Measurements from ENCODE around the gene SPACA6.

Gene SPACA6

GRCh38 chr19:51690454-51691073 lies 2.6 kb upstream of the SPACA6 start:
- DNase-seq (ENCODE audit: insufficient read length) (no peak), FAIRE-seq (no peak)
- TF ChIP-seq POLR2A (IDR thresholded peaks at IDR 0.05; ENCODE audit: low read depth, low read length) (no peak), TAF1 (IDR thresholded peaks at IDR 0.05; ENCODE audit: borderline replicate concordance, low read depth, low read length) (no peak), POLR2AphosphoS5 (IDR thresholded peaks at IDR 0.05; ENCODE audit: low read depth, low read length) (no peak)

DNA sequence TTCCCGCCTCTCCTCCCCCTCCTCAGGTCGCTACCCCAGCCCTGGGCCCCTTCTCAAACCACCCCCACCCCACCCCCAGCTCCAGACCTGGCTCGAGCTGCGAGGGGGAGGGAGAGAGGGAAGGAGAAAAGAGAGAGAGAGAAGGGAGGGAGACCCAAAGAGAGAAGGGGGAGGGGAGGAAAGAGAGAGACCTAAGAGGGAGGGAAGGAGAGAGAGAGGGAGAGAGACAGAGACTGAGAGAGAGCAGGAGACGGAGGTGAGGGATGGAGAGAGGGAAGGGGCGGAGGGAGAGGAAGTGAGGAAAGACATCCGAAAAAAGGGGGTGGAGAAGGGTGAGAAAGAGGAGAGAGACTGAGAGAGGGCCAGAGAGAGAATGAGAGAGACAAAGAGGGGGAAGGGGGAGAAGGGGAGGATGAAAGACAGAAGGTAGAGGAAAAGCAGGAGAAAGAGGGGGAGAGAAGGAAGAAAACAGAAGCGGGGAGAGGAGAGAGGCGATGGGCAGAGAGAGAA lies 2.0 kb upstream of the SPACA6 start:
- FAIRE-seq (no peak), DNase-seq (ENCODE audit: insufficient read length) (no peak)
- no peak for TF ChIP-seq TAF1 (IDR thresholded peaks at IDR 0.05; ENCODE audit: borderline replicate concordance, low read depth, low read length)

GRCh38 chr19:51691584-51692428 lies 1.3 kb upstream of the SPACA6 start:
- no peak for FAIRE-seq
- DNase-seq (ENCODE audit: insufficient read length): no peak

DNA sequence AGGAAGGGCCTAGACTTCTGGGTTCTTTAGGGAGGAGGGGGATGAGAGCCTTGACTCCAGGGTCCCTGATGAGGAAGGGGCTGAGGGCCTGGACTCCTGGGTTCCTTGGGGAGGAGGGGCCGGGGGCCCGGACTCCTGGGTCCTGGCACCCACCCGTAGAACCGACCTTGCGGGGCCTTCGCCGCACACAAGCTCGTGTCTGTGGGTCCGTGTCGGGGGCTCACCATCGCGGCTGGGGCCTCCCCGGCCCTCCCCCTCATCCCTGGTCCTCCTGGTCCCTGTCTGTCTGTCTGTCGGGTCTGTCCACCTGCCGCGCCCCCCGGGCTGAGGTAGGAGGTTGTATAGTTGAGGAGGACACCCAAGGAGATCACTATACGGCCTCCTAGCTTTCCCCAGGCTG lies 662 bp upstream of the SPACA6 start:
- FAIRE-seq (no peak), DNase-seq (ENCODE audit: insufficient read length) (no peak)
- TF ChIP-seq POLR2AphosphoS5 (IDR thresholded peaks at IDR 0.05; ENCODE audit: low read depth, low read length) (no peak), POLR2A (IDR thresholded peaks at IDR 0.05; ENCODE audit: low read depth, low read length) (no peak), TAF1 (IDR thresholded peaks at IDR 0.05; ENCODE audit: borderline replicate concordance, low read depth, low read length) (no peak)

More at GRCh38 chr19:51691584-51692428, 1.3 kb upstream of the SPACA6 start:
- no peak for TF ChIP-seq POLR2AphosphoS5 (IDR thresholded peaks at IDR 0.05; ENCODE audit: low read depth, low read length)
- TF ChIP-seq TAF1 (IDR thresholded peaks at IDR 0.05; ENCODE audit: borderline replicate concordance, low read depth, low read length): no peak
- TF ChIP-seq POLR2A (IDR thresholded peaks at IDR 0.05; ENCODE audit: low read depth, low read length): no peak

DNA sequence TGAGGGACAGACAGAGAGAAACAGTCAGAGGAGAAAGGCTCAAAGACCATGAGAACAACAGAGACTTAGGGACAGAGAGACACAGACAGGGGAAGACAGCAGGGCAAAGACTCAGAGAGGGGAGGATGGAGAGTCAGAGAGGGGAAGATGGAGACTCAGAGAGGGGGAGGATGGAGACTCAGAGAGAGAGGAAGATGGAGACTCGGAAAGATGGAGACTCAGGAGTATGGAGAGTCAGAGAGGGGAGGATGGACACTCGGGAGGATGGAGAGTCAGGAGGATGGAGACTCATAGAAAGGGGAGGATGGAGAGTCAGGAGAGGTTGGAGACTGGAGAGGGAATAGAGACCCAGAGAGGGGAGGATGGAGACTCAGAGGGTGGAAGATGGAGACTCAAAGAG lies 689 bp downstream of the SPACA6 start:
- no peak for TF ChIP-seq POLR2AphosphoS5 (IDR thresholded peaks at IDR 0.05; ENCODE audit: low read depth, low read length)
- no peak for TF ChIP-seq TAF1 (IDR thresholded peaks at IDR 0.05; ENCODE audit: borderline replicate concordance, low read depth, low read length)
- TF ChIP-seq POLR2A (IDR thresholded peaks at IDR 0.05; ENCODE audit: low read depth, low read length): no peak
- FAIRE-seq (no peak), DNase-seq (ENCODE audit: insufficient read length) (no peak)

DNA sequence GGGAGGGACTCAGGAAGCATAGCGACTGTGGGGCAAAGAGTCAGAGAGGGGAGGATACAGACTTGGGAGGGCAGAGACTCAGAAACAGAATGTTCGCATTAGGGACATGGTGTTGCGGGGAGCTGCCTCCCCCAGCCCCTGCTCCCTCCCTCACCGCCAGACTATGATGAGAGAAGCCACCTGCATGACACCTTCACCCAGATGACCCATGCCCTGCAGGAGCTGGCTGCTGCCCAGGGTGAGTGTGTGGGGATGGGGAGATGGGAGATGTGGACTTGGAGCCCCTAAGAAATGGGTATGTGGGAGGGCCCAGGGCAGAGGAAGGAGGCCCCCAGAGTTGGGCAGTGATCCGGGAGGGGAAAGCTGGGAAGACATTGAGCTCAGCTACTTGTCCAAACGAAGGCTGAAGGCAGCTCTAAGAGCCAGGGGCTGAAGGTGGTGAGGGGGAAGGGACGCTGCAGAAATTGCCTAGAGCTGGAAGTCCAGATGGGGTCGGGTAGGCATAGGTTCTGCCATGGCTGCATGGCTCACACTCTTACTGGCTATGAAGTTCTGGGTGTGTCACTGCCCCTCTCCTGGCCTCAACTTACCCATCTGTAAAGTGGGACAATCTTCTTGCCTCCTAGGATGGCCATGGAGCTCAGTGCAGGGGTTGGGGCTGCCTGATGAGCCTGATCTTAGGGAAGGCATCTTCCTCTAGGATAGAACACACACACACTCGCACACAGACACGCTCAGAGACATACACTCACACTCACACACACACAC lies 1.4 kb downstream of the SPACA6 start:
- TF ChIP-seq POLR2AphosphoS5 (IDR thresholded peaks at IDR 0.05; ENCODE audit: low read depth, low read length) (no peak), POLR2A (IDR thresholded peaks at IDR 0.05; ENCODE audit: low read depth, low read length) (no peak), TAF1 (IDR thresholded peaks at IDR 0.05; ENCODE audit: borderline replicate concordance, low read depth, low read length) (no peak)
- DNase-seq (ENCODE audit: insufficient read length) (no peak), FAIRE-seq (no peak)

DNA sequence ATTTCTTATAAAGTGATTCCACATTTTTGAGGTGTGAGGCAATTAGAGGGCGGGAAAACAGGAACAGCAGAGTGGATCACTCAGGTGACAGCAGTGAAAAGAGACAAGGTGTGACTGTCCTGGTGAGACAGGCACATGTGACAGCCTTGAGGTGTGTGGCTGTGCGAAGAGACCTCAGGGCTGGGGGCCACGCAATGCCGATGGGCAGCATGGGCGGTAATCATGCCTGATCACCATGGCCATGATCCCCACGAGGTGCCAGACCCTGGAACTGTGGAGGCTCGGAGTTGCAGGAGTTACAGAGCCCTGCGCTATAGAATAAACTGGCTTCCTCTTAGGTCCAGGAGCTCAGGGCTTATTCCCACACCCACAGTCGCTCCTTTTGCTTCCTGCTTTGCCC lies 2.0 kb downstream of the SPACA6 start:
- no peak for FAIRE-seq
- DNase-seq (ENCODE audit: insufficient read length): no peak
- TF ChIP-seq POLR2AphosphoS5 (IDR thresholded peaks at IDR 0.05; ENCODE audit: low read depth, low read length) (no peak), TAF1 (IDR thresholded peaks at IDR 0.05; ENCODE audit: borderline replicate concordance, low read depth, low read length) (no peak), POLR2A (IDR thresholded peaks at IDR 0.05; ENCODE audit: low read depth, low read length) (no peak)

DNA sequence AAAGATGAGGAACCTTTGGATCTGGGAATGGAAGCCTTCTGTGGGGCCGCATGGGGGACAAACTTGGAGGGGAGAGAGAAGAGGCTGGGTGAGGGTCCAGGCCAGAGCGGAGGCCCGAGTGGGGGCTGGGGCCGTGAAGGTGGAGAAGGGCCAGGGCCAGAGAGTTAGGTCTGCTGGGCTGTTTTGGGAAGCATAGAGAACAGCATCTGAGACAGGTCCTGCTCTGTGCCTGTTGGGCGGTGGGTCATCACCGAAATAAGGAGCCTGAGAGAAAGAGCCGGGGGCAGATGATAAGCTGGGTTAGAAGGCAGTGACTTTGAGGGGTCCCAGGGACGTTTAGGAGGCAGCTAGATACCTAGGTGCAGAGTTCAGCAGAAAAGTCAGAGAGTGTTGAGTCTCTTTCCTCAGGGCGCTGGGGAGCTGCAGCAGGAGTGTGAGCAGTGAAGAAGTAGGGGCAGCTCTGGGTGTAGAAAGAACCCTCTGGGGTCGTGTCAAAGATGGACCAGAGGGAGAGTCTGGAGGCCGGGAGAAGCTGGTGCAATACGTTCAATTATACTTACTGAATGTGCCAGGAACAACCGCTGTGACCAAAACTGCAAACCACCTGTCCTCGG lies 2.7 kb downstream of the SPACA6 start:
- FAIRE-seq (no peak), DNase-seq (ENCODE audit: insufficient read length) (no peak)

GRCh38 chr19:51696606-51697005 lies 3.5 kb downstream of the SPACA6 start:
- FAIRE-seq (no peak), DNase-seq (ENCODE audit: insufficient read length) (no peak)
- no peak for TF ChIP-seq TAF1 (IDR thresholded peaks at IDR 0.05; ENCODE audit: borderline replicate concordance, low read depth, low read length)
- no peak for TF ChIP-seq POLR2A (IDR thresholded peaks at IDR 0.05; ENCODE audit: low read depth, low read length)
- TF ChIP-seq POLR2AphosphoS5 (IDR thresholded peaks at IDR 0.05; ENCODE audit: low read depth, low read length): no peak

More for the DNA sequence above, 2.7 kb downstream of the SPACA6 start:
- no peak for TF ChIP-seq TAF1 (IDR thresholded peaks at IDR 0.05; ENCODE audit: borderline replicate concordance, low read depth, low read length)
- no peak for TF ChIP-seq POLR2AphosphoS5 (IDR thresholded peaks at IDR 0.05; ENCODE audit: low read depth, low read length)

- FAIRE-seq (no peak), DNase-seq (ENCODE audit: insufficient read length) (no peak)
- TF ChIP-seq POLR2AphosphoS5 (IDR thresholded peaks at IDR 0.05; ENCODE audit: low read depth, low read length) (no peak), POLR2A (IDR thresholded peaks at IDR 0.05; ENCODE audit: low read depth, low read length) (no peak), TAF1 (IDR thresholded peaks at IDR 0.05; ENCODE audit: borderline replicate concordance, low read depth, low read length) (no peak)
These were observed 4.1 kb downstream of the SPACA6 start for GRCh38 chr19:51697169-51697776.

DNA sequence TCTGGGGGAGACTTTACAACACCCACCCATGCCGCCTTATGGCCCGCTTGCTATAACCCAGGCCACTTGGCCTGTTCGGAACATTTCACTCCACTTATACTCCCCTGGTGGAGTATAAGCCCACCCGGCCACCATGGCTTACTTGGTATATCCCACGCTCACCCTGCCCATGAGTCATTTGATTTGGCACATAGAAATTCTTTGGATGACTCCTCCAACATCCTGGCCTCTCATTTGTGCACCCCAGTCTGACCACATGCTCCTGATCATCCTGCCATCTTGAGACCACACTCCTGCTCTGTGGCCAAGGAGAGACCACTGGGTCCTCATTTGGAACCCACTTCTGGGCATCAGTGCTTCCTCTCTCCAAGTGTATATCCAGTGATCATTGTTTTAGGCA lies 5.2 kb downstream of the SPACA6 start:
- TF ChIP-seq TAF1 (IDR thresholded peaks at IDR 0.05; ENCODE audit: borderline replicate concordance, low read depth, low read length): no peak
- no peak for TF ChIP-seq POLR2AphosphoS5 (IDR thresholded peaks at IDR 0.05; ENCODE audit: low read depth, low read length)
- TF ChIP-seq POLR2A (IDR thresholded peaks at IDR 0.05; ENCODE audit: low read depth, low read length): no peak
- DNase-seq (ENCODE audit: insufficient read length): no peak
- FAIRE-seq: no peak

All from GM12892 (cell line).